IMR-90 (cell line): ENCODE data around the gene GRM4. TPM values are rescaled to one million over a fixed set of nuclear protein-coding genes. Genes with fewer than 3 reads are reported as not detected.

ENCODE experiments used
- ATAC-seq: fragments of 200-7000 bp; cut with Tn5 transposase; 2 replicates; pipeline ENCODE4 v1.9.1; 2020; ENCODE audit warnings: low read depth, mild to moderate bottlenecking, moderate library complexity
- BruUV-seq: library from RNA; stranded (reverse); fragments of 400-500 nt; replicated peaks from 2 replicates; lab custom pipeline; 2021; lab: Mats Ljungman, UMichigan
- CTCF ChIA-PET: fragments of 300-600 bp; formaldehyde crosslinking; extraction: SDS; loops from one replicate; lab custom pipeline; 2021; ENCODE audit warnings: antibody characterized with exemption; lab: Yijun Ruan, JAX
- POLR2A ChIA-PET: fragments of 300-600 bp; sonication (Branson Sonifier 250); formaldehyde crosslinking; loops from one replicate; lab custom pipeline; 2022; ENCODE audit warnings: antibody characterized with exemption; ENCODE audit not compliant: unreplicated experiment; lab: Charles Lee
- DNase-seq: peaks from one replicate; pipeline ENCODE4 v3.0.0; 2013
- H2AFZ ChIP-seq: replicated peaks from 2 replicates; pipeline ENCODE3; 2013; ENCODE audit warnings: low read length, mild to moderate bottlenecking; ENCODE audit not compliant: poor library complexity
- H2AK5ac ChIP-seq: 2 replicates; pipeline ENCODE4 v1.6.1; 2013; ENCODE audit warnings: low read depth, low read length, inconsistent platforms
- H2AK9ac ChIP-seq: replicated peaks from 2 replicates; pipeline ENCODE3; 2013; ENCODE audit warnings: mild to moderate bottlenecking, low read depth, low read length, moderate library complexity; ENCODE audit not compliant: poor library complexity
- H2BK120ac ChIP-seq: 2 replicates; pipeline ENCODE4 v1.6.1; 2013; ENCODE audit warnings: low read depth, low read length, inconsistent platforms
- H2BK15ac ChIP-seq: 3 replicates; pipeline ENCODE4 v1.6.1; 2013; ENCODE audit warnings: low read depth, low read length, inconsistent platforms
- H2BK20ac ChIP-seq: 2 replicates; pipeline ENCODE4 v1.6.1; 2013; ENCODE audit warnings: low read depth, mild to moderate bottlenecking, inconsistent platforms, low read length, moderate library complexity
- H2BK5ac ChIP-seq: 2 replicates; pipeline ENCODE4 v1.6.1; 2013; ENCODE audit warnings: mild to moderate bottlenecking, low read depth, low read length, inconsistent platforms; ENCODE audit not compliant: poor library complexity, severe bottlenecking
- H3K14ac ChIP-seq: replicated peaks from 2 replicates; pipeline ENCODE4 v1.6.1; 2013; ENCODE audit warnings: low read depth, low read length, inconsistent platforms
- H3K18ac ChIP-seq: 2 replicates; pipeline ENCODE4 v1.6.1; 2013; ENCODE audit warnings: low read depth, low read length, control low read depth
- H3K23ac ChIP-seq: 2 replicates; pipeline ENCODE4 v1.6.1; 2013; ENCODE audit warnings: low read depth, low read length, inconsistent platforms
- H3K27ac ChIP-seq: 2 replicates; pipeline ENCODE4 v1.5.1; 2013; ENCODE audit warnings: mild to moderate bottlenecking, control low read depth, low read length; ENCODE audit not compliant: insufficient read depth
- H3K27me3 ChIP-seq: 2 replicates; pipeline ENCODE4 v1.6.1; 2013; ENCODE audit warnings: low read length; ENCODE audit not compliant: control insufficient read depth, insufficient read depth
- H3K36me3 ChIP-seq: 2 replicates; pipeline ENCODE4 v1.6.1; 2013; ENCODE audit warnings: low read length, mixed read lengths; ENCODE audit not compliant: control insufficient read depth, insufficient read depth
- H3K4ac ChIP-seq: 2 replicates; pipeline ENCODE4 v1.6.1; 2013; ENCODE audit warnings: low read depth, low read length, inconsistent platforms
- H3K4me1 ChIP-seq: 2 replicates; pipeline ENCODE4 v1.6.1; 2013; ENCODE audit warnings: low read length, mixed read lengths; ENCODE audit not compliant: control insufficient read depth, insufficient read depth
- H3K4me2 ChIP-seq: 2 replicates; pipeline ENCODE4 v1.6.1; 2013; ENCODE audit warnings: low read depth, mild to moderate bottlenecking, control low read depth, low read length, moderate library complexity
- H3K4me3 ChIP-seq: 2 replicates; pipeline ENCODE4 v1.5.1; 2013; ENCODE audit warnings: low read depth, mild to moderate bottlenecking, control low read depth, low read length, moderate library complexity; ENCODE audit not compliant: insufficient read depth
- H3K56ac ChIP-seq: 2 replicates; pipeline ENCODE4 v1.6.1; 2013; ENCODE audit warnings: low read length, inconsistent platforms; ENCODE audit not compliant: insufficient read depth; ENCODE audit errors: extremely low read depth
- H3K79me1 ChIP-seq, 2 experiments: 2 replicates each; pipeline ENCODE4 v1.6.1; 2013; ENCODE audit warnings: low read length in 2 of 2, inconsistent platforms in 1 of 2, low read depth in 1 of 2
- H3K9ac ChIP-seq: 2 replicates; pipeline ENCODE4 v1.6.1; 2013; ENCODE audit warnings: low read depth, low read length, control low read depth
- H3K9me1 ChIP-seq: 2 replicates; pipeline ENCODE4 v1.6.1; 2013; ENCODE audit warnings: low read length, inconsistent platforms; ENCODE audit not compliant: insufficient read depth
- H3K9me3 ChIP-seq: 2 replicates; pipeline ENCODE4 v1.6.1; 2013; ENCODE audit warnings: low read length; ENCODE audit not compliant: control insufficient read depth, insufficient read depth
- H4K20me1 ChIP-seq: 2 replicates; pipeline ENCODE4 v1.6.1; 2013; ENCODE audit warnings: low read length, inconsistent platforms; ENCODE audit not compliant: insufficient read depth
- H4K5ac ChIP-seq: 2 replicates; pipeline ENCODE4 v1.6.1; 2013; ENCODE audit warnings: mild to moderate bottlenecking, low read depth, low read length, control low read depth
- H4K8ac ChIP-seq, 2 experiments: 2 replicates each; pipeline ENCODE4 v1.6.1; 2013; ENCODE audit warnings: low read depth in 2 of 2, low read length in 2 of 2, control low read depth in 1 of 2, inconsistent platforms in 1 of 2
- H4K91ac ChIP-seq: 2 replicates; pipeline ENCODE4 v1.6.1; 2013; ENCODE audit warnings: low read depth, low read length, inconsistent platforms; ENCODE audit not compliant: insufficient read depth
- BHLHE40 ChIP-seq: fragments of 150-350 bp; IDR thresholded peaks from 2 replicates; pipeline ENCODE4 v1.6.1; 2016; ENCODE audit warnings: mild to moderate bottlenecking, low read depth, low read length
- CEBPB ChIP-seq: IDR thresholded peaks from 2 replicates; pipeline ENCODE4 v1.6.1; 2012; ENCODE audit warnings: low read depth, low read length, improper control_type of control experiment
- CHD1 ChIP-seq: IDR thresholded peaks from 2 replicates; pipeline ENCODE4 v1.6.1; 2012; ENCODE audit warnings: low read depth, low read length, improper control_type of control experiment
- CTCF ChIP-seq: conservative IDR thresholded peaks from 2 replicates; pipeline ENCODE4 v1.5.1; 2012; ENCODE audit warnings: mild to moderate bottlenecking, low read depth, low read length, improper control_type of control experiment
- ELK1 ChIP-seq: fragments of 150-350 bp; IDR thresholded peaks from 2 replicates; pipeline ENCODE4 v1.6.1; 2016; ENCODE audit warnings: low read depth, mild to moderate bottlenecking, low read length, moderate library complexity, borderline replicate concordance
- FOS ChIP-seq: fragments of 150-350 bp; IDR thresholded peaks from 2 replicates; pipeline ENCODE4 v1.6.1; 2016; ENCODE audit warnings: low read depth, low read length
- MAFK ChIP-seq: IDR thresholded peaks from 2 replicates; pipeline ENCODE4 v1.6.1; 2012; ENCODE audit warnings: low read depth, low read length, improper control_type of control experiment
- MAZ ChIP-seq: IDR thresholded peaks from 2 replicates; pipeline ENCODE4 v1.6.1; 2012; ENCODE audit warnings: low read depth, mild to moderate bottlenecking, low read length, improper control_type of control experiment, moderate library complexity, borderline replicate concordance
- MXI1 ChIP-seq: IDR thresholded peaks from 2 replicates; pipeline ENCODE4 v1.6.1; 2012; ENCODE audit warnings: low read depth, mild to moderate bottlenecking, low read length, moderate library complexity, borderline replicate concordance
- NFE2L2 ChIP-seq: fragments of 150-350 bp; IDR thresholded peaks from 2 replicates; pipeline ENCODE4 v1.6.1; 2016; ENCODE audit warnings: low read depth, mild to moderate bottlenecking, low read length
- POLR2A ChIP-seq: IDR thresholded peaks from 2 replicates; pipeline ENCODE4 v1.6.1; 2012; ENCODE audit warnings: mild to moderate bottlenecking, low read depth, low read length
- RAD21 ChIP-seq: IDR thresholded peaks from 2 replicates; pipeline ENCODE4 v1.6.1; 2012; ENCODE audit warnings: low read length, improper control_type of control experiment
- RCOR1 ChIP-seq: IDR thresholded peaks from 2 replicates; pipeline ENCODE4 v1.6.1; 2012; ENCODE audit warnings: mild to moderate bottlenecking, low read length, improper control_type of control experiment; ENCODE audit not compliant: insufficient replicate concordance
- RFX5 ChIP-seq: IDR thresholded peaks from 2 replicates; pipeline ENCODE4 v1.8.0; 2012; ENCODE audit warnings: low read depth, mild to moderate bottlenecking, low read length, moderate library complexity
- SMC3 ChIP-seq: fragments of 150-350 bp; IDR thresholded peaks from 2 replicates; pipeline ENCODE4 v1.6.1; 2016; ENCODE audit warnings: low read depth, mild to moderate bottlenecking, antibody characterized with exemption, low read length, moderate library complexity
- USF2 ChIP-seq: fragments of 150-350 bp; IDR thresholded peaks from 2 replicates; pipeline ENCODE4 v1.6.1; 2017; ENCODE audit warnings: mild to moderate bottlenecking, antibody characterized with exemption, low read length, low read depth
- WGBS, 2 experiments: methylation state at CpG; one replicate each; pipeline versions ENCODE4 v1.1.5 to v1.1.7; 2013; ENCODE audit warnings: missing lambda C conversion rate in 2 of 2; ENCODE audit not compliant: insufficient read length in 1 of 2; ENCODE audit errors: extremely low coverage in 2 of 2; 5-methylcytosine and 5-hydroxymethylcytosine counted together
- dilution Hi-C: fragments of 300-500 bp; cut with HindIII; formaldehyde crosslinking; loops from one replicate; pipeline ENCODE4 v1.14.3; 2018; ENCODE audit warnings: low sequenced_read_pairs; ENCODE audit not compliant: unreplicated experiment
- in situ Hi-C: fragments of 300-500 bp; cut with MboI; formaldehyde crosslinking; loops from 3 replicates; pipeline ENCODE4 v1.14.3; 2019; ENCODE audit warnings: low sequenced_read_pairs, inconsistent platforms, mixed read lengths
- intact Hi-C: fragments of 100-400 bp; cut with micrococcal nuclease; formaldehyde crosslinking; loops from 2 replicates; pipeline ENCODE4 v1.10.0; 2022
- polyA plus RNA-seq, 3 experiments: library from polyadenylated mRNA; depleted of rRNA; stranded (reverse); fragments of >200 nt; gene quantifications; 2 replicates each; pipeline ENCODE4 v1.2.3, GENCODE V29; 2012; ENCODE audit warnings: low replicate concordance in 1 of 3
- total RNA-seq: library from RNA; depleted of rRNA; stranded (reverse); fragments of >200 nt; gene quantifications from 2 replicates; pipeline ENCODE4 v1.2.3, GENCODE V29; 2012

Gene GRM4
- total and polyA plus RNA-seq, 2 of the 4 experiments (the other 2 are of a cell fraction): 0.02 TPM; not detected in 1

- ChIA-PET CTCF (no interaction called here), POLR2A (no interaction called here)
- WGBS, 2 experiments: 0% methylated on average over 1 of the region's 3 CpGs; no CpG with 5 or more reads in 1 of the 2 experiments
- no TSS peak for BruUV-seq
- Histone ChIP-seq H4K20me1 (no peaks in the 10 kb centered on the region; the same call in 1 of the 2 replicates), H3K9me3 (no peaks in the 10 kb centered on the region), H4K91ac (no peak overlapping the region), H3K23ac (no peak overlapping the region), H2BK120ac (no peak overlapping the region), H3K27ac (no peak overlapping the region), H3K18ac (no peak overlapping the region), H3K4me3 (no peak overlapping the region), H2BK15ac (no peak overlapping the region), H3K56ac (no peak overlapping the region), H2AFZ (no peak overlapping the region), H3K9ac (no peak overlapping the region), H3K4ac (no peak overlapping the region), H3K4me2 (no peak overlapping the region), H2AK9ac (no peak overlapping the region), H3K9me1 (no peaks in the 10 kb centered on the region), H3K27me3 (peaks cover 26% of the 10 kb centered on the region), H2AK5ac (no peak overlapping the region), H3K14ac (no peak overlapping the region), H3K4me1 (no peaks in the 10 kb centered on the region), H3K79me1 (no peaks in the 10 kb centered on the region), H4K5ac (no peak overlapping the region), H4K8ac (no peak overlapping the region), H2BK20ac (no peak overlapping the region), H2BK5ac (no peak overlapping the region), H3K36me3 (no peaks in the 10 kb centered on the region)
- dilution Hi-C loops: no loop called here
- in situ Hi-C loops: no loop called here
- intact Hi-C loops: no loop called here
- no peak for ATAC-seq
- DNase-seq: no peak
- TF ChIP-seq ELK1 (no peak), RAD21 (no peak), RFX5 (no peak), BHLHE40 (no peak), USF2 (no peak), CEBPB (no peak), FOS (no peak), CTCF (no peak), NFE2L2 (no peak), SMC3 (no peak), RCOR1 (no peak), MAFK (no peak), POLR2A (no peak), MXI1 (no peak), MAZ (no peak), CHD1 (no peak)
Measured at GRCh38 chr6:34113532-34113931, 32.4 kb downstream of the GRM4 start.
